CD4-positive, alpha-beta T cell (primary cell): ENCODE measurements around the gene GADL1. TPM values are rescaled to one million over a fixed set of nuclear protein-coding genes. Genes with fewer than 3 reads are reported as not detected.

Source experiments
- ATAC-seq: fragments of 200-7000 bp; cut with Tn5 transposase; one replicate; pipeline ENCODE4 v1.10.0; 2022; ENCODE audit warnings: mild to moderate bottlenecking; ENCODE audit not compliant: poor library complexity
- CTCF ChIA-PET: fragments of 350-600 bp; sonication (Branson Sonifier 250); formaldehyde crosslinking; loops from one replicate; lab custom pipeline; 2021; ENCODE audit warnings: antibody characterized with exemption, inconsistent platforms; lab: Charles Lee
- POLR2A ChIA-PET: fragments of 350-600 bp; sonication (Branson Sonifier 250); formaldehyde crosslinking; loops from one replicate; lab custom pipeline; 2021; ENCODE audit warnings: antibody characterized with exemption, inconsistent platforms; lab: Charles Lee
- DNase-seq, 14 experiments: peaks; one replicate each; pipeline ENCODE4 v3.0.0-alpha.2; 2013 to 2020; ENCODE audit warnings: mixed read lengths in 2 of 14
- H3K27ac ChIP-seq, 2 donors: one replicate each; pipeline versions ENCODE4 v1.5.1 to v1.7.0; 2013; ENCODE audit warnings: low read length in 2 of 2, low read depth in 1 of 2, mild to moderate bottlenecking in 1 of 2
- H3K27me3 ChIP-seq, 2 experiments: 1 replicate in 1 of 2; 2 replicates in 1 of 2; pipeline versions ENCODE4 v1.6.1 to v1.7.0; 2013; ENCODE audit warnings: low read length in 2 of 2, control low read depth in 1 of 2, mild to moderate bottlenecking in 1 of 2, moderate library complexity in 1 of 2; ENCODE audit not compliant: insufficient read depth in 2 of 2, control insufficient read depth in 1 of 2
- H3K36me3 ChIP-seq: one replicate; pipeline ENCODE4 v1.6.1; 2013; ENCODE audit warnings: low read length, control low read depth; ENCODE audit not compliant: insufficient read depth
- H3K4me1 ChIP-seq: one replicate; pipeline ENCODE4 v1.6.1; 2013; ENCODE audit warnings: low read length, control low read depth; ENCODE audit not compliant: insufficient read depth
- H3K4me3 ChIP-seq: one replicate; pipeline ENCODE4 v1.5.1; 2013; ENCODE audit warnings: mild to moderate bottlenecking, low read length, moderate library complexity
- H3K9me3 ChIP-seq, 2 experiments: 1 replicate in 1 of 2; 2 replicates in 1 of 2; pipeline versions ENCODE4 v1.6.1 to v1.7.0; 2013; ENCODE audit warnings: low read length in 2 of 2, mild to moderate bottlenecking in 2 of 2, control low read depth in 1 of 2, moderate library complexity in 1 of 2; ENCODE audit not compliant: control insufficient read depth in 1 of 2, insufficient read depth in 1 of 2
- H3K27ac Mint-ChIP-seq: one replicate; pipeline ENCODE4 v1.8.0; 2020; ENCODE audit warnings: mixed read lengths
- H3K27me3 Mint-ChIP-seq: one replicate; pipeline ENCODE4 v1.8.0; 2021; ENCODE audit warnings: mixed read lengths
- H3K36me3 Mint-ChIP-seq: one replicate; pipeline ENCODE4 v1.8.0; 2021; ENCODE audit warnings: low read depth, mixed read lengths
- H3K4me1 Mint-ChIP-seq: one replicate; pipeline ENCODE4 v1.8.0; 2021; ENCODE audit warnings: low read depth, mixed read lengths
- H3K4me3 Mint-ChIP-seq: one replicate; pipeline ENCODE4 v1.8.0; 2020; ENCODE audit warnings: mild to moderate bottlenecking, mixed read lengths
- H3K9me3 Mint-ChIP-seq: one replicate; pipeline ENCODE4 v1.8.0; 2020; ENCODE audit warnings: mixed read lengths
- CTCF ChIP-seq: fragments of 200-600 bp; IDR thresholded peaks from one replicate; pipeline ENCODE4 v1.8.0; 2022; ENCODE audit warnings: antibody characterized with exemption, mild to moderate bottlenecking
- intact Hi-C, 2 experiments: fragments of 100-400 bp; cut with DNase I in 1 of 2; cut with micrococcal nuclease in 1 of 2; formaldehyde crosslinking; loops; one replicate each; pipeline versions ENCODE4 v1.15.1 to v1.9.0; 2023 to 2025; cut with DNase I, micrococcal nuclease
- total RNA-seq, 174 experiments: library from RNA in 2 of 174; stranded (reverse) in 2 of 174; gene quantifications; one replicate each; pipeline ENCODE4 v1.2.3 and lab custom pipeline; 2021 to 2026

The GADL1 gene
- total RNA-seq, 2 experiments from 2014 or later: not detected

GRCh38 chr3:30738605-30739004 lies 155.9 kb downstream of the GADL1 start:
- Histone ChIP-seq H3K27ac (no peak overlapping the region), H3K4me3 (no peak overlapping the region), H3K9me3 (no peaks in the 10 kb centered on the region), H3K27me3 (no peaks in the 10 kb centered on the region), H3K4me1 (no peaks in the 10 kb centered on the region), H3K36me3 (no peaks in the 10 kb centered on the region)
- H3K36me3 Mint-ChIP-seq: no peaks in the 10 kb centered on the region
- H3K27me3 Mint-ChIP-seq: no peaks in the 10 kb centered on the region
- TF ChIP-seq CTCF: no peak
- ChIA-PET POLR2A (no interaction called here), CTCF (no interaction called here)
- no peak overlapping the region for H3K4me3 Mint-ChIP-seq
- intact Hi-C loops: no loop called here
- ATAC-seq: no peak
- no peak overlapping the region for H3K27ac Mint-ChIP-seq
- H3K9me3 Mint-ChIP-seq: no peaks in the 10 kb centered on the region
- no peak for DNase-seq
- peaks cover 34% of the 10 kb centered on the region for H3K4me1 Mint-ChIP-seq

- Histone ChIP-seq H3K27ac (no peak overlapping the region), H3K36me3 (no peaks in the 10 kb centered on the region), H3K4me1 (no peaks in the 10 kb centered on the region), H3K27me3 (no peaks in the 10 kb centered on the region), H3K4me3 (no peak overlapping the region), H3K9me3 (no peaks in the 10 kb centered on the region)
- H3K27me3 Mint-ChIP-seq: no peaks in the 10 kb centered on the region
- no peak for ATAC-seq
- no peak for TF ChIP-seq CTCF
- H3K27ac Mint-ChIP-seq: no peak overlapping the region
- no peaks in the 10 kb centered on the region for H3K9me3 Mint-ChIP-seq
- intact Hi-C loops: no loop called here
- CTCF ChIA-PET: no interaction called here
- H3K4me1 Mint-ChIP-seq: peaks cover 31% of the 10 kb centered on the region
- H3K36me3 Mint-ChIP-seq: no peaks in the 10 kb centered on the region
- no peak overlapping the region for H3K4me3 Mint-ChIP-seq
- POLR2A ChIA-PET: no interaction called here
- DNase-seq: no peak
Measured at GRCh38 chr3:30737743-30738499, 156.5 kb downstream of the GADL1 start.

GRCh38 chr3:30733696-30734095 lies 160.8 kb downstream of the GADL1 start:
- Histone ChIP-seq H3K4me3 (no peak overlapping the region), H3K27ac (no peak overlapping the region), H3K4me1 (no peaks in the 10 kb centered on the region), H3K27me3 (no peaks in the 10 kb centered on the region), H3K9me3 (no peaks in the 10 kb centered on the region), H3K36me3 (no peaks in the 10 kb centered on the region)
- no peak overlapping the region for H3K27ac Mint-ChIP-seq
- POLR2A ChIA-PET: interaction anchor here (0.9 to 1.0 kb wide), 2 partner anchors 27 to 53 kb away, joined by 3 to 4 read pairs; no protein-coding TSS in a partner anchor
- H3K9me3 Mint-ChIP-seq: no peaks in the 10 kb centered on the region
- no peaks in the 10 kb centered on the region for H3K36me3 Mint-ChIP-seq
- intact Hi-C loops: no loop called here
- ATAC-seq (no peak), DNase-seq (no peak)
- no peaks in the 10 kb centered on the region for H3K27me3 Mint-ChIP-seq
- H3K4me1 Mint-ChIP-seq: peaks cover 64% of the 10 kb centered on the region
- no peak for TF ChIP-seq CTCF
- H3K4me3 Mint-ChIP-seq: no peak overlapping the region
- CTCF ChIA-PET: interaction anchor here (2.1 kb wide), 1 partner anchor 10 kb away, joined by 5 read pairs; no protein-coding TSS in a partner anchor
